ENCODE data around the gene CLEC19A. TPM values are rescaled to one million over a fixed set of nuclear protein-coding genes. Genes with fewer than 3 reads are reported as not detected.

The CLEC19A gene
- total RNA-seq, 1 experiment from 2014 or later = not detected

- TF ChIP-seq, protein P1, sequence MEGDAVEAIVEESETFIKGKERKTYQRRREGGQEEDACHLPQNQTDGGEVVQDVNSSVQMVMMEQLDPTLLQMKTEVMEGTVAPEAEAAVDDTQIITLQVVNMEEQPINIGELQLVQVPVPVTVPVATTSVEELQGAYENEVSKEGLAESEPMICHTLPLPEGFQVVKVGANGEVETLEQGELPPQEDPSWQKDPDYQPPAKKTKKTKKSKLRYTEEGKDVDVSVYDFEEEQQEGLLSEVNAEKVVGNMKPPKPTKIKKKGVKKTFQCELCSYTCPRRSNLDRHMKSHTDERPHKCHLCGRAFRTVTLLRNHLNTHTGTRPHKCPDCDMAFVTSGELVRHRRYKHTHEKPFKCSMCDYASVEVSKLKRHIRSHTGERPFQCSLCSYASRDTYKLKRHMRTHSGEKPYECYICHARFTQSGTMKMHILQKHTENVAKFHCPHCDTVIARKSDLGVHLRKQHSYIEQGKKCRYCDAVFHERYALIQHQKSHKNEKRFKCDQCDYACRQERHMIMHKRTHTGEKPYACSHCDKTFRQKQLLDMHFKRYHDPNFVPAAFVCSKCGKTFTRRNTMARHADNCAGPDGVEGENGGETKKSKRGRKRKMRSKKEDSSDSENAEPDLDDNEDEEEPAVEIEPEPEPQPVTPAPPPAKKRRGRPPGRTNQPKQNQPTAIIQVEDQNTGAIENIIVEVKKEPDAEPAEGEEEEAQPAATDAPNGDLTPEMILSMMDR (IDR thresholded peaks at IDR 0.05; ENCODE audit: unreplicated experiment) = no peak
- no peak for DNase-seq
- Mint-ChIP-seq H3K9me3 (ENCODE audit: low read depth, unreplicated experiment) (peaks cover 4% of the 10 kb centered on the region), H3K4me3 (ENCODE audit: low read depth, unreplicated experiment) (no peak overlapping the region), H3K36me3 (ENCODE audit: insufficient read depth, unreplicated experiment) (no peaks in the 10 kb centered on the region), H3K27me3 (ENCODE audit: unreplicated experiment) (peaks cover 3% of the 10 kb centered on the region), H3K27ac (ENCODE audit: unreplicated experiment) (no peak overlapping the region), H3K4me1 (ENCODE audit: low read depth, unreplicated experiment) (no peaks in the 10 kb centered on the region)
- intact Hi-C loops (cut with micrococcal nuclease; ENCODE audit: unreplicated experiment) = no loop called here
- no TSS peak for BruUV-seq (replicated peaks)
- CTCF ChIA-PET = interaction anchor here (0.7 kb wide), 1 partner anchor 25 kb away, joined by 3 read pairs; no protein-coding TSS in a partner anchor
Measured at GRCh38 chr16:19264123-19264673, 21.3 kb upstream of the CLEC19A start.

DNA sequence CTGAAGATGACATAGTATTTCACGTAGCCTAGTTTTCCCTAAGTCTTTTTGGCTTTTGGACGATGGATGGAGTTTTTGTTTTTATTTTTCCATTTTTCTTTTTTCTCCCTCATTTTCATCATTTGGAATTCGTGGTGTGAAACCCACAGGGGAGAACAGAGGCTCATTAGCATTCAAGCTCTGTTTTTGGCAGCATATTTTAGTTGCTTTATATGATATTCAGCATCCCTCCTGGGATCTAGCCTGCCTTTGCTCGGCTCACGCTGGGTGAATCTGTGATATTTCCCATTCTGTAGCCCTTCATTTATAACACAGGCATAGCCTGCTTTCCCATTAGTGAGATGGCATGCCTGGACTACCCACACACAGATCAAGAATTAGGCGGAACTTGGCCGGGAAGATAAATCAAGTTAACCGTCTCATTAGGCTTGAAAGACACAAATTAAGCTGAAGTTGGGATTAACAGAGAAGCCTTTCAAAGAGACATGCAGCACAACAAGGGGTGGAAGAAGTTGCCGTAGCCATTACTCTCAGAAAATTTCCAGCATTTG lies 20.1 kb upstream of the CLEC19A start:
- H3K4me3 Mint-ChIP-seq (ENCODE audit: low read depth, unreplicated experiment) = no peak overlapping the region
- no peaks in the 10 kb centered on the region for H3K27me3 Mint-ChIP-seq (ENCODE audit: unreplicated experiment)
- intact Hi-C loops (cut with micrococcal nuclease; ENCODE audit: unreplicated experiment) = no loop called here
- BruUV-seq (replicated peaks) = no TSS peak
- DNase-seq = no peak
- H3K4me1 Mint-ChIP-seq (ENCODE audit: low read depth, unreplicated experiment) = no peaks in the 10 kb centered on the region
- H3K36me3 Mint-ChIP-seq (ENCODE audit: insufficient read depth, unreplicated experiment) = no peaks in the 10 kb centered on the region
- H3K27ac Mint-ChIP-seq (ENCODE audit: unreplicated experiment) = no peak overlapping the region
- TF ChIP-seq, protein P1 (IDR thresholded peaks at IDR 0.05; ENCODE audit: unreplicated experiment) = no peak
- peaks cover 4% of the 10 kb centered on the region for H3K9me3 Mint-ChIP-seq (ENCODE audit: low read depth, unreplicated experiment)
- CTCF ChIA-PET = interaction anchor here (0.6 kb wide), 1 partner anchor 204 kb away, joined by 3 read pairs; no protein-coding TSS in a partner anchor

GRCh38 chr16:19266774-19267173 lies 18.8 kb upstream of the CLEC19A start:
- CTCF ChIA-PET = no interaction called here
- no peak overlapping the region for H3K4me3 Mint-ChIP-seq (ENCODE audit: low read depth, unreplicated experiment)
- BruUV-seq (replicated peaks) = no TSS peak

DNA sequence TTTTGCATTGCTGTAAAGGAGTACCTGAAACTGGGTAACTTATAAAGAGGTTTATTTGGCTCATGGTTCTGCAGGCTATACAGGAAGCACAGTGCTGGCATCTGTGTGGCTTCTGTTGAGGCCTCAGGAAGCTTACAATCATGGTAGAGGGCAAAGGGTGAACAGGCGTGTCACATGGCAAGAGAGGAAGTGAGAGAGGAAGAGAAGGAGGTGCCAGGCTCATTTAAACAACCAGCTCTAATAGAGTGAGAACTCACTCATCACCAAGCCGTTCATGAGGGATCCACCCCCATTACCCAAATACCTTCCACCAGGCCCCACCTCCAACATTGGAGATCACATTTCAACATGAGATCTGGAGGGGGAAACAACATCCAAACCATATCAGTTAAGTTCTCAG lies 16.4 kb upstream of the CLEC19A start:
- Mint-ChIP-seq H3K27ac (ENCODE audit: unreplicated experiment) (no peak overlapping the region), H3K27me3 (ENCODE audit: unreplicated experiment) (peaks cover 5% of the 10 kb centered on the region), H3K4me3 (ENCODE audit: low read depth, unreplicated experiment) (no peak overlapping the region), H3K36me3 (ENCODE audit: insufficient read depth, unreplicated experiment) (no peaks in the 10 kb centered on the region), H3K4me1 (ENCODE audit: low read depth, unreplicated experiment) (no peaks in the 10 kb centered on the region), H3K9me3 (ENCODE audit: low read depth, unreplicated experiment) (peaks cover 4% of the 10 kb centered on the region)
- CTCF ChIA-PET = no interaction called here
- DNase-seq = no peak
- intact Hi-C loops (cut with micrococcal nuclease; ENCODE audit: unreplicated experiment) = no loop called here
- TF ChIP-seq, protein P1 (IDR thresholded peaks at IDR 0.05; ENCODE audit: unreplicated experiment) = no peak
- BruUV-seq (replicated peaks) = no TSS peak

More at GRCh38 chr16:19266774-19267173, 18.8 kb upstream of the CLEC19A start:
- DNase-seq = no peak
- H3K4me1 Mint-ChIP-seq (ENCODE audit: low read depth, unreplicated experiment) = no peaks in the 10 kb centered on the region
- H3K27me3 Mint-ChIP-seq (ENCODE audit: unreplicated experiment) = no peaks in the 10 kb centered on the region
- H3K36me3 Mint-ChIP-seq (ENCODE audit: insufficient read depth, unreplicated experiment) = no peaks in the 10 kb centered on the region
- peaks cover 4% of the 10 kb centered on the region for H3K9me3 Mint-ChIP-seq (ENCODE audit: low read depth, unreplicated experiment)
- TF ChIP-seq, protein P1 (IDR thresholded peaks at IDR 0.05; ENCODE audit: unreplicated experiment) = no peak
- intact Hi-C loops (cut with micrococcal nuclease; ENCODE audit: unreplicated experiment) = no loop called here
- H3K27ac Mint-ChIP-seq (ENCODE audit: unreplicated experiment) = no peak overlapping the region
